ENCODE data around the gene GNAZ. TPM values are rescaled to one million over a fixed set of nuclear protein-coding genes. Genes with fewer than 3 reads are reported as not detected.

The GNAZ gene
- total and polyA plus RNA-seq, 2 of the 8 experiments (the other 6 are each of a cell fraction or from before 2014, with no cell fraction given) = 6.6 to 9.6 TPM

- TF ChIP-seq, protein P1, sequence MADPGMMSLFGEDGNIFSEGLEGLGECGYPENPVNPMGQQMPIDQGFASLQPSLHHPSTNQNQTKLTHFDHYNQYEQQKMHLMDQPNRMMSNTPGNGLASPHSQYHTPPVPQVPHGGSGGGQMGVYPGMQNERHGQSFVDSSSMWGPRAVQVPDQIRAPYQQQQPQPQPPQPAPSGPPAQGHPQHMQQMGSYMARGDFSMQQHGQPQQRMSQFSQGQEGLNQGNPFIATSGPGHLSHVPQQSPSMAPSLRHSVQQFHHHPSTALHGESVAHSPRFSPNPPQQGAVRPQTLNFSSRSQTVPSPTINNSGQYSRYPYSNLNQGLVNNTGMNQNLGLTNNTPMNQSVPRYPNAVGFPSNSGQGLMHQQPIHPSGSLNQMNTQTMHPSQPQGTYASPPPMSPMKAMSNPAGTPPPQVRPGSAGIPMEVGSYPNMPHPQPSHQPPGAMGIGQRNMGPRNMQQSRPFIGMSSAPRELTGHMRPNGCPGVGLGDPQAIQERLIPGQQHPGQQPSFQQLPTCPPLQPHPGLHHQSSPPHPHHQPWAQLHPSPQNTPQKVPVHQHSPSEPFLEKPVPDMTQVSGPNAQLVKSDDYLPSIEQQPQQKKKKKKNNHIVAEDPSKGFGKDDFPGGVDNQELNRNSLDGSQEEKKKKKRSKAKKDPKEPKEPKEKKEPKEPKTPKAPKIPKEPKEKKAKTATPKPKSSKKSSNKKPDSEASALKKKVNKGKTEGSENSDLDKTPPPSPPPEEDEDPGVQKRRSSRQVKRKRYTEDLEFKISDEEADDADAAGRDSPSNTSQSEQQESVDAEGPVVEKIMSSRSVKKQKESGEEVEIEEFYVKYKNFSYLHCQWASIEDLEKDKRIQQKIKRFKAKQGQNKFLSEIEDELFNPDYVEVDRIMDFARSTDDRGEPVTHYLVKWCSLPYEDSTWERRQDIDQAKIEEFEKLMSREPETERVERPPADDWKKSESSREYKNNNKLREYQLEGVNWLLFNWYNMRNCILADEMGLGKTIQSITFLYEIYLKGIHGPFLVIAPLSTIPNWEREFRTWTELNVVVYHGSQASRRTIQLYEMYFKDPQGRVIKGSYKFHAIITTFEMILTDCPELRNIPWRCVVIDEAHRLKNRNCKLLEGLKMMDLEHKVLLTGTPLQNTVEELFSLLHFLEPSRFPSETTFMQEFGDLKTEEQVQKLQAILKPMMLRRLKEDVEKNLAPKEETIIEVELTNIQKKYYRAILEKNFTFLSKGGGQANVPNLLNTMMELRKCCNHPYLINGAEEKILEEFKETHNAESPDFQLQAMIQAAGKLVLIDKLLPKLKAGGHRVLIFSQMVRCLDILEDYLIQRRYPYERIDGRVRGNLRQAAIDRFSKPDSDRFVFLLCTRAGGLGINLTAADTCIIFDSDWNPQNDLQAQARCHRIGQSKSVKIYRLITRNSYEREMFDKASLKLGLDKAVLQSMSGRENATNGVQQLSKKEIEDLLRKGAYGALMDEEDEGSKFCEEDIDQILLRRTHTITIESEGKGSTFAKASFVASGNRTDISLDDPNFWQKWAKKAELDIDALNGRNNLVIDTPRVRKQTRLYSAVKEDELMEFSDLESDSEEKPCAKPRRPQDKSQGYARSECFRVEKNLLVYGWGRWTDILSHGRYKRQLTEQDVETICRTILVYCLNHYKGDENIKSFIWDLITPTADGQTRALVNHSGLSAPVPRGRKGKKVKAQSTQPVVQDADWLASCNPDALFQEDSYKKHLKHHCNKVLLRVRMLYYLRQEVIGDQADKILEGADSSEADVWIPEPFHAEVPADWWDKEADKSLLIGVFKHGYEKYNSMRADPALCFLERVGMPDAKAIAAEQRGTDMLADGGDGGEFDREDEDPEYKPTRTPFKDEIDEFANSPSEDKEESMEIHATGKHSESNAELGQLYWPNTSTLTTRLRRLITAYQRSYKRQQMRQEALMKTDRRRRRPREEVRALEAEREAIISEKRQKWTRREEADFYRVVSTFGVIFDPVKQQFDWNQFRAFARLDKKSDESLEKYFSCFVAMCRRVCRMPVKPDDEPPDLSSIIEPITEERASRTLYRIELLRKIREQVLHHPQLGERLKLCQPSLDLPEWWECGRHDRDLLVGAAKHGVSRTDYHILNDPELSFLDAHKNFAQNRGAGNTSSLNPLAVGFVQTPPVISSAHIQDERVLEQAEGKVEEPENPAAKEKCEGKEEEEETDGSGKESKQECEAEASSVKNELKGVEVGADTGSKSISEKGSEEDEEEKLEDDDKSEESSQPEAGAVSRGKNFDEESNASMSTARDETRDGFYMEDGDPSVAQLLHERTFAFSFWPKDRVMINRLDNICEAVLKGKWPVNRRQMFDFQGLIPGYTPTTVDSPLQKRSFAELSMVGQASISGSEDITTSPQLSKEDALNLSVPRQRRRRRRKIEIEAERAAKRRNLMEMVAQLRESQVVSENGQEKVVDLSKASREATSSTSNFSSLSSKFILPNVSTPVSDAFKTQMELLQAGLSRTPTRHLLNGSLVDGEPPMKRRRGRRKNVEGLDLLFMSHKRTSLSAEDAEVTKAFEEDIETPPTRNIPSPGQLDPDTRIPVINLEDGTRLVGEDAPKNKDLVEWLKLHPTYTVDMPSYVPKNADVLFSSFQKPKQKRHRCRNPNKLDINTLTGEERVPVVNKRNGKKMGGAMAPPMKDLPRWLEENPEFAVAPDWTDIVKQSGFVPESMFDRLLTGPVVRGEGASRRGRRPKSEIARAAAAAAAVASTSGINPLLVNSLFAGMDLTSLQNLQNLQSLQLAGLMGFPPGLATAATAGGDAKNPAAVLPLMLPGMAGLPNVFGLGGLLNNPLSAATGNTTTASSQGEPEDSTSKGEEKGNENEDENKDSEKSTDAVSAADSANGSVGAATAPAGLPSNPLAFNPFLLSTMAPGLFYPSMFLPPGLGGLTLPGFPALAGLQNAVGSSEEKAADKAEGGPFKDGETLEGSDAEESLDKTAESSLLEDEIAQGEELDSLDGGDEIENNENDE (IDR thresholded peaks at IDR 0.05; ENCODE audit: insufficient replicate concordance, low read length) = no peak
- TF ChIP-seq EGR1 (IDR thresholded peaks at IDR 0.05; ENCODE audit: borderline replicate concordance, low read depth, low read length) (no peak), KDM5A (IDR thresholded peaks at IDR 0.05; ENCODE audit: low read length) (no peak), BRCA1 (IDR thresholded peaks at IDR 0.05; ENCODE audit: low read depth, low read length) (no peak), EP300 (IDR thresholded peaks at IDR 0.05; ENCODE audit: borderline replicate concordance in 1 of 2, low read depth in 2 of 2, low read length in 2 of 2) (no peak), POLR2AphosphoS5 (IDR thresholded peaks at IDR 0.05; ENCODE audit: low read depth, low read length) (no peak)
These were observed 35.6 kb downstream of the GNAZ start (continued) for GRCh38 chr22:23105919-23106318.
